Stimulated activated CD4-positive, alpha-beta T cell treated with anti-CD3 and anti-CD28 coated beads, Interleukin-15, amount 100 ng/mL, for 48 hours (primary cell): ENCODE measurements around the gene FREM2.

Experiments used
- DNase-seq, 2 donors: peaks; one replicate each; pipeline ENCODE4 v3.0.0-alpha.2; 2020; ENCODE audit warnings: low read depth in 2 of 2

FREM2 gene

DNA sequence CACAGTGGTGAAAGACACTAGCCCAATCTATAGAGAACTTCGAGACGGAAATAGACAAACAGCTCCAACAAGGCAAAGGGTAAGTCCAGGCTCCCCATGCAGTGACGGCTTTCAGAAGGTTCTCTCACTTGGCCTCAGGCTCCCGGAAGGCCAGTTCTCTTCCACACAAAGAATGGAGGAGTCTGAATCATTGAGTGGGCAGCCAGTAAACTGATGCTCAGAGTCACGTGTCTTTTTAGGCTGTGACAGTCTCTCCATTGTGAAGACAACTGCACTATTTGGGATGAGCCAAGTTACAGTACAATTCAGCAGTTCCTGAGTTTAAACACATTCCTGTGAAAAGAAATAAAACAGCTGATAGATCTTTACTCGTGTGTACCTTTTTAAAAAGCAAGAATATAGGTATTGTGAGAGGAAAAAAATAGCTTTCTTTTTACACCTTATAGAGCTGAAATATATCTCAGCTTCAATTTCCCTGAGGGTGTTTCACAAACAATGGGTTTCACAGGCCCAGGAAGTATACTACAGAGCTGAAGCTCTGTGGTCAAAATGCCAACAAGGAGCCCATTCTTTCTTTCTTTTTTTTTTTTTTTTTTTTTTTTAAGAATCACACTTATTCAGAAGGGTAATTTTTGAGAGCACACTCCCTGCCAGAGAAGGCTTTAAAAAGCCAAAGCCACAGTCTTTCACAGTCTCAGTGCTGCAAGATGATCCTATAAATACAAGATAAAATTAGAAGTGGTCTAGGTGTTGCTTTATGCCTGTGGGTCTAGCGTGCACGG is 135.1 kb downstream of the FREM2 start:
- DNase-seq = no peak

- DNase-seq = no peak
These were observed 137.5 kb downstream of the FREM2 start for GRCh38 chr13:38824342-38824741.

GRCh38 chr13:38826182-38826813 is 139.4 kb downstream of the FREM2 start:
- DNase-seq = no peak

DNA sequence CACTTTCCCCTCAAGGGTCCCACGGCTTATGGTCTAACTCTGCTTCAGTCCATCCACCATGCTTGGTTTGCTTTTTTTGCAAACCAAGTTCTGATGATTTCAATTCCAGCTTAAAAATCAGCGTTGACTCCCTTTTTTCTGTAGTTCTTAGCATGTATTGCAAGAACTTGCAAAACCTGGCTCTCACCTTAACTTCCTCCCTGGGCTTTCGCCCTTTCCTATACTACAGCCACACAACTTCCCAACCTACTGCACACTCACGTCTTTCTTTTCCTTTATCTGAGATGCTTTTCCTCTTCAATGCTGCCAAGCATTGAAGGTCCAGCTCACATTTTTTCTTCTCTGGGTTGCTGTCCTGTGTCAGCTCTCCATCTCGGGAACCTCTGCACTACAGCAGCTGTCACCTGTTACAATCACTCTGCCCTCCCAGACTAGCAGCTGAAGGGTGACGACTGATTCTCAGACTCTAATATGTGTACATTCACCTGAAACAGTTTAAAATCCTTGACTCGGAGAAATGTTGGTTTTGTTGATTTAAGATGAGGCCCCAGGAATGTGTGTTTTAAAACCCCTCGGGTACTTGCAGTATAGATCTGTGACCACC is 143.7 kb downstream of the FREM2 start:
- no peak for DNase-seq

GRCh38 chr13:38844581-38844980 is 157.7 kb downstream of the FREM2 start:
- no peak for DNase-seq

DNA sequence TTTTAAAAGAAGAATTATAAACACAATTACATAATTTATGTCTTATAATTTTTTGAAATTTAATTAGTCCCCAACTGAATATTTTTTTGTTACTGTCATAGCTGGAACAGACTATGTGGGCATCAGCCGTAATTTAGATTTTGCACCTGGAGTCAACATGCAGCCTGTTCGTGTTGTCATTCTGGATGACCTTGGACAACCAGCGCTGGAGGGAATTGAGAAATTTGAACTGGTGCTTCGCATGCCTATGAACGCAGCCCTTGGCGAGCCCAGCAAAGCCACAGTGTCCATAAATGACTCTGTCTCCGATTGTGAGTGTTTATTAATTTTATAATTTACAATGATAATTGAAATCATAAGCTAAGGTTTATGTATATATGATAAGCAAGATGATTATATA is 161.5 kb downstream of the FREM2 start:
- DNase-seq = no peak

- DNase-seq = no peak
These were observed 162.4 kb downstream of the FREM2 start for GRCh38 chr13:38849315-38849714.

GRCh38 chr13:38850868-38851626 is 164.2 kb downstream of the FREM2 start:
- DNase-seq = no peak

DNA sequence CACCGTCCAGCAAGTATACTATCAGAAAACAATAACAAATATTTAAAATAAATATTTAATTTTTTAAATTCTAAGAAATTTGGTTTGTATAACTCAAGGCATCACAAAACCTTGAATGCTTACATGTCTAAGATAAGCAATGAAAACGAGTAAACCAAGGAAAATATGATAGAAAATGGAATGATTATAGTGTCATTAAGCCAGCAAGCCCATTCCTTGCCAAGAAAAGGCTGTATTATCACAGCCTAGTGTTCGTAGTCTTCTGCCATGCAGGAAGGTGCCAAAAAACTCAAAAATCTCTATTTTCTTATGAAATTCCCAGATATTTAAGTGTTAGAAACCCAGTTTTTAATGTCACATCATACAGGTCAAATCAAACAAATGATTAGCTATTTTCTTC is 167.3 kb downstream of the FREM2 start:
- DNase-seq = no peak

DNA sequence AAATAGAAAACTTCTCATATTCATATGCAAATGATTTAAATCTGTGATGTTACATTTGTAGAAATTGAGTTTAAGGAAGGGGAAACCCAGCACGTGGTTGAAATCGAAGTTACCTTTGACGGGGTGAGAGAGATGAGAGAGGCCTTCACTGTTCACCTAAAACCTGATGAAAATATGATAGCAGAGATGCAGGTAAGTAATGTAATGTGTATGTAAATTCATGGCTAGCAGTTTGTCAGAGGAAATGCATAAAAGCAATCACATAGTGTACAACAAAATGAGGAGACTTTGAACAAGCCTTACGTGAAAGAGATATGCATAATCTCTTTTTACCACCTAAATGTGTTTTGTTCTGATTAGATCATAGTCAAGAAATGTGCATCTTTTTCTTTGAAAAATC is 169.2 kb downstream of the FREM2 start:
- no peak for DNase-seq

DNA sequence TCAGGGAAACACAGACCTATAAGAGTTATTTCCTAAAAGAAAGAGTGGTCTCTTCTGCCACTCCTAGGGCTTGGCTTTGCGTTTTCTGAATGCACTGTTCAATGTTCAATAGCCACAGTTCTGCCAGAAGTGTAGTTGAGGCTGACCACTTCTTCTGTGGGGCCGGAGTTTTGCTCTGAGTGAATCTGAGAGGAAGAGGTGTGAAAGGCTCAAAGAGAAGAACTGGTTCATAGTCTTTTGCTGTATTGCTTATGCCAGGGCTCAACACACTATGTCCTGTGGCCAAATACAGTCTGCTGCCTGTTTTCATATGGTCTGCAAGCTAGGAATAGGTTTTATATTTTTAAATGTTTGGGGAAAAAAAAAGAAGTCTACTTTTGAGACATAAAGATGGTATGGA is 175.6 kb downstream of the FREM2 start:
- DNase-seq = no peak

- DNase-seq = no peak
These were observed 176.7 kb downstream of the FREM2 start for GRCh38 chr13:38863536-38863935.

- no peak for DNase-seq
These were observed 179.8 kb downstream of the FREM2 start for GRCh38 chr13:38866649-38867048.

DNA sequence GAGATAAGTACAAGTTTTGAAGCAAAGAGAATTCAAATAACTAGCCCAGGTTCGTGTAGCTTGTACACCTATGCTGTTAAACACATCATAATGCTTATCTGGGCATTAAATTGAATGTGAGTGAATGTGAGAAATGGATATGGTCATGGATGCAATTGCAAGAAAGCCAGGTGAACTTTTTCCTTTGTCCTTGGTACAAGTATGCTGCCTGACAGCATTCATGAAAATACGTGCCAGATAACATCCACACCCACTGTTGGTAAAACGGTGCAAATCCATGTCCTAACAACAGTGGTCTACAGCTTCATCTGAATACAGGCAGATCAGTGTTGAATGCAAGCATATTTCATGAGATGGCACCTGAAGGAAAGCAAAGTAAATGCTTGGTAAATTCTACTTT is 181.5 kb downstream of the FREM2 start:
- DNase-seq = no peak

- DNase-seq = no peak
These were observed 182.0 kb downstream of the FREM2 start for GRCh38 chr13:38868870-38869269.

DNA sequence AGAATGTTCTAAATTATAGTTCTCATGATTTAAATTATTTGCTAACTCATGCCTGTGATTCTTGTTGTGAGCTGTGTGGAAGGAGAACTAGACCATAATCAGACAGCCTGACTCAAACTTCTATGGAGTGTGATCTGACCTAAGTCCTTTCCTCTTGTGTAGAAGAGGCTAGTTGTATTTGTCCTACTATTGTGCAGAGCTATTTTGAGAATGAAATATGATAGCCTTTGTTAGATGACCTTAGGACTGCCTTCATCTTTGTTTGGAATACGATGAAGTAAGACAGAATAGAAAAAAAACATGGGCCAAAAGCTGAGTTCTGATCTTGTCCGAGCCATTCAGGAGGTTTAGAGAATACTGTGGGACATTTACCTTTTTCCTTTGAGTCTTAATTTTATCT is 184.4 kb downstream of the FREM2 start:
- no peak for DNase-seq

DNA sequence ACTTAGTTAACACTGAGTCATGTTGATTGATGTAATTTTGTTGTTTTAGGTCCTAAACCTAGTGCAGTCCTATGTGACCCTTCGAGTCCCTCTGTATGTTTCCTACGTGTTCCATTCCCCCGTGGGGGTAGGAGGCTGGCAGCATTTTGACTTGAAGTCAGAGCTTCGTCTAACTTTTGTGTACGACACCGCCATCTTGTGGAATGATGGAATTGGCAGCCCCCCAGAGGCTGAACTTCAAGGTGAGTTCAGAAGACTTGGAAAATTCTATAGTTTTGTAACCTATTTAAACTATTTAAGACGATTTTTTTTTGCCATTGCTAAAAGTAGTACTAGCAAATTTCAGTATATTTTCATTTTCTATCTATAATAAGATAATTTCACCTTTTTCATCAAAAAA is 185.8 kb downstream of the FREM2 start:
- DNase-seq = peak; percentile 12 to 13

DNA sequence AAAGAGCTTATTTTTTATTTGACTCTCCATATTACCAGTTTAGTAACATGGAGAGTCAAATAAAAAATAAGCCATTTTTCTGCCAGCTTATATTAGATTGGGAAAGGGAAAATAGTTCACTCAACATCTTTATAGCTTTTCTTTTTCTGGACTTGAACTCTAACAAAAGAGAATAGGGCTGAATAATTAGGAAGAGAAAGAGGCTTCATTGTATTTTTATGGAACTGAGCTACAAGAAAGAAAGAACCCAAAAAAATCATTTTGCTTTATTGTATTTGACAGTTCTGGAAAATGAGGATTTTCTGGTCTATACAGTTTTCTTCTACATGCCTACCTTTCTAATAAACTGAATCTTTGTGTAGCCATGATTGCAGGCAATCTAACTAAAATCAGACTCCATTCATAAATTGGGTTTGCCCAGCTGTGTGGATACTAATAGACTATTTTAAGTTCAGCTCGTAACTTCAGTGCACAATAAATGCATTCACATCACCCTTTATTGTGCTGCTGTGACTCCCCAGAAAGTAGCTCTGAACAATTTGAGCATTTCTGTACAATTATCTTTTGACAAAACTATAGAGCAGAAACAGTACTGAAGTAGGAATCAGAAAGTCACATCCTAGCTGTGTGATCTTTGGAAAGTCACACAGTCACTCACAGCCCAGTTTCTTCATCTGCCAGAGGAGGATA is 188.5 kb downstream of the FREM2 start:
- no peak for DNase-seq

DNA sequence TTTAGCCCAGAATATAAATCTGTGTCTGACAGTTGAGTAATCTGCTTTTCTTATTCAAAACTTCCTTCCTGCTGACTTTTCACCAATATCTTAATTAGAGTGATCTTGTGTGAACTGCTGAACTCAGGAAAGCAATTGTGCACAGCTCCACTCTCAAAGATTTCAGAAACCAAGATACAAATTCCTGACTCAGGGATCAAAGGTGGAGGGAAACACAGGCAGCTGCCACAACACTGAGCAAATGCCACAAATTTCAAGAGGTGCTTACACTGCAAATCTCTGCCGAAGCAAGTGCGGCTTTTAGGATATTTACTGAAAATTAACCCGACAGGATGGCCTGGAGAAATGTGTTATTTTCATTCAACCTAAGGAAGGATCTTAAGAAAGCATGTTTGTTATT is 192.4 kb downstream of the FREM2 start:
- no peak for DNase-seq

- no peak for DNase-seq
These were observed 192.9 kb downstream of the FREM2 start for GRCh38 chr13:38879786-38880185.

- DNase-seq = no peak
These were observed 193.5 kb downstream of the FREM2 start for GRCh38 chr13:38880397-38880796.

DNA sequence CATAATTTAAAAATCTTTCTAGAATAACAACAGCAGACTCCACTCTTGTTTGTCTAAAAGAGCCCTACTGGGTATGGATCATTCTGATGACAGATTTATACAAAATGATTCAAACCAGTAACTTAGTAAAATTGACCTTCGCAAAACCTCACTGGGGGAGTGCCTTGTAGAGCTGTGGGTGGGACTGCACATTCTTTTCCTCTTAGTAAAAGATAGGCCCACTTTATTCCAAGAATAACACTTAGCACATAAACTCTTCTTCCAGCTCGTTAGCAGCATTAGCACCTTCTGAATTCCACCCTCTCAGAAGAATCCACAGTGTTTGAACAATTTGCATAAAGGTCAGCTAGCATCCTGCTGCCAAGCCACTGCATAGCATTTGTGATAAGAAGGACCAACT is 196.9 kb downstream of the FREM2 start:
- no peak for DNase-seq
